ENCODE measurements around the gene CACNG7.
"Not testable (repeated sequence)": the region's sequence is repeated elsewhere in the genome, so short reads cannot be mapped to it uniquely, and the experiment has no call there.

Gene CACNG7

DNA sequence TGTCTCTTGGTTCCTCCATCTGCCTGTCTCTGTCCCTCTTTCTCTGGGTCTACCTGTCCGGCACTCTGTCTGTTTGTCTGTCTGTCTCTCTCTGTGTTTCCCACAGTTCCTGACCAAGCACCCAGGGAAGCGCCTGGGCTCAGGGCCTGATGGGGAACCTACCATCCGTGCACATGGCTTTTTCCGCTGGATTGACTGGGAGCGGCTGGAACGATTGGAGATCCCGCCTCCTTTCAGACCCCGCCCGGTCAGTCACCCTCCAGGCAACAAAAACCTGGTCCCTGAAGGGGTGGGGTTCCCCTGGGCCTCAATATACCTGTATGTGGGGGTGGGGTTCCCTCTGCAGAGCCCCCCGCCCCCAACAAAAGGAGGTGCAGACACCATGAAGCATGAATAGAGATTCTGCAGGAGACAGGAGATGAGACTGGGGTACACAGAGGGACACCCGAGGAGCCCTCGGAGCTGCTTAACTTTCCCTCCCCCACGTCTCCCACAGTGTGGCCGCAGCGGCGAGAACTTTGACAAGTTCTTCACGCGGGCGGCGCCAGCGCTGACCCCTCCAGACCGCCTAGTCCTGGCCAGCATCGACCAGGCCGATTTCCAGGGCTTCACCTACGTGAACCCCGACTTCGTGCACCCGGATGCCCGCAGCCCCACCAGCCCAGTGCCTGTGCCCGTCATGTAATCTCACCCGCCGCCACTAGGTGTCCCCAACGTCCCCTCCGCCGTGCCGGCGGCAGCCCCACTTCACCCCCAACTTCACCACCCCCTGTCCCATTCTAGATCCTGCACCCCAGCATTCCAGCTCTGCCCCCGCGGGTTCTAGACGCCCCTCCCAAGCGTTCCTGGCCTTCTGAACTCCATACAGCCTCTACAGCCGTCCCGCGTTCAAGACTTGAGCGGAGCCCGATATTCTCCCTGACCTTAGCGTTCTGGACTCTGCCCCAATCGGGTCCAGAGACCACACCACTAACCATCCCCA, 2.6 kb upstream of the CACNG7 start:
- peak; percentile 71 for DNase-seq

DNA sequence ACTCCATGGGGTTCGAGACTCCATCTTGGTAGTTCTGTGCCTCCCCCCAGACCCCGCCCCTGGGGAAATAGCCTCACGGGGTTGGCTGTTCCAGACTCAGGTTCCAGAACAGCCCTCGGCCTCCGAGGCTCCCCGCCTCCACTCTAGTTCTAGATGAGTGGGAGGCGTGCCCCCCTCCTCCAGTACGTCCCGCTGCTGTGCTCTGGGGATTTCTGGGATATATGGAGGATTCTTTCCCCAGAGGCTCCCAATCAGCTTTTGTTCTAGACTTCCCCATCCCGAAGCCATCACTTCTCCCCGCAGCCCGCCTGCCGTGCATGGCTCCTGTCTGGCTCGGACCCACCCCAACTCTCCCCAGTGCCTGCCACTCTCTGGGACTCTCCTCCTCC, 1.9 kb upstream of the CACNG7 start:
- DNase-seq: no peak

DNA sequence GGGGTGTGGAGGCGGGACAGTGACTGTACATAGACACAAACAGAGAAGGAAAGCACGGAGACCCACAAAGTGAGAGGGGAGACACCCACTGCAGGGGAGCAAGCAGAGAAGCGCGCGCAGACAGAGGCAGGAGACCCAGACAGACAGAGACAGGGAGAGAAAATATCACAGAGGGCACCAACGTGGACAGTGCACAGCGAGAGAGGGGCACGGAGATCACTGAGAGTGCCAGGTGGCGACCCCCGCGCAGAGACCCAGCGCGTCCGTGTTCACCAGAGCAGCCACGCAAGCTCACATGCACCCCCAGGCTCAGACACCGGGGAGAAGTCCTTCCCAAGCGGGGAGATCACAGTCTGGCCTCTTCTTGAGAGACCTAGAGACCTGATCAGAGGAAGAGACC, 1.4 kb upstream of the CACNG7 start:
- no peak for DNase-seq

DNA sequence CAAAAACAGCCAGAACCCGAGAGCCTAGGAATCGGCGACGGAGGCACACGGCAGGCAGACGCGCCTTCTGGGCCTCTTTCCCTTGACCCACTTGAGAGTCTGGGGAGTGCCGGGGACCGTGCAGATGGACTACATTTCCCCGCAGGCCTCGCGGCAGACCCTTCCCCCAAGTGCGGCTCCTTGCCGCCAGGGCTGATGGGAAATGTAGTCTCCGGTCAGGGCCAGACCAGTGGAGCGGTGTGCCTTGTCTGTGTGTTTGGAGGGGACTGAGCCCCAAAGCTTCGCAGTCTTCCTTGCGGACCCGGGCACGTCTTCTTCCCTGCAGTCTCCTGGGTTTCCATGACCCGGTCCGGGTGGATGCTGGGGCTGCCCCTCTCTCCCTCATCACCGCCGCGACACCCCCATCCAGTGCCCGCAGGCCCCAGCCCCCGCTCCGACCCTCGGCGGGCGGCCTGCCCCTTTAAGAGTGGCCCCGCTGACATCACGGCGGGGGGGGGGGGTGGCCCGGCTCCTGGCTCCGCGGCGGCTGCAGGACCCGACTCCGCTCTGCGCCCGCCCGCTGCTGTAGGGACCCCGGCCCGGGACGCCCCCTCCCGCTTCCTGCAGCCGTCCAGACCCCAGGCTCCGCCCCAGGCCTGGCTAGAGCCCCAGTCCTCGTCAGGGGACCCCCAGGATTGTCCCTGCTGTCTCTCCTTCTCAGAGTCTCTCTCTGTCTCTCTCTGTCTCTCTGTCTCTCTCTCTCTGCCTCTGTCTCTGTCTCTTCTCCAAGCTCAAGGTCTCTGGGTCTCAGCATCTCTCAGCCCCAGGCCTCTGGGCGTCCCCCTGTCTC, 758 bp upstream of the CACNG7 start:
- DNase-seq: peak; percentile 45

DNA sequence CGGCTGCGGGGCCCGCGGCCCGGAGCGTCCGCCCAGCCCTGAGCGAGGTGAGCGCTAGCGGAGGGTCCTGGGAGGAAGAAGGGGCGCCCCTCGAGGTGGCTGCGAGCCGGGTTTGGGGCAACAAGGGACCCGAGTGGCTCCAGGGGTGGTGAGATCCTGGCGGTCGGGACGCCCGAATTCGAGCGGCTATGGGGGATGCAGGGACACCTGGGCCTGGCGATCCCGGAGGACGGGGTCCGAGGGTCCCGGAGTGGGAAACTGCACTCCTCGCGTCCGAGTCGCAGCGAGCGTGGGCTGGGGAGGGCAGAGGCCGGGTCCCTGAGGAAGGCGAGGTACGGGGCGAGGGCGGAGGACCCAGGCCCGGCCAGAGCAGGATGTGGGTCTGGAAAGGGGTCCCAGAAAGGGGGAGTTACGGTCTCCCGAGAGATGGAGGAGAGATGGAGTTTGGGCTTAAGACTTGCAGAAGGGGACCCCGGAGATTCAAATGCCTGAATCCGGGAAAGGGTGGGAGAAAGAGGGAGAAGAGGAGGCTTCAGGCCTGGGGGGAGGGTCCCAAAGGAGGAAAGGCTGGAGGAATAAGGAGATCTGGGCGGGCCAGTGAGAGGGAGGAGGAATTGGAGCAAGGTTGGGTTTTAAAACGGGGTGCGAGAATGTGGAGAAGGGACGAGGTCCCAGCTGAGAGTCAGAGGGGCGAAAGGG, 542 bp downstream of the CACNG7 start:
- DNase-seq: no peak

DNA sequence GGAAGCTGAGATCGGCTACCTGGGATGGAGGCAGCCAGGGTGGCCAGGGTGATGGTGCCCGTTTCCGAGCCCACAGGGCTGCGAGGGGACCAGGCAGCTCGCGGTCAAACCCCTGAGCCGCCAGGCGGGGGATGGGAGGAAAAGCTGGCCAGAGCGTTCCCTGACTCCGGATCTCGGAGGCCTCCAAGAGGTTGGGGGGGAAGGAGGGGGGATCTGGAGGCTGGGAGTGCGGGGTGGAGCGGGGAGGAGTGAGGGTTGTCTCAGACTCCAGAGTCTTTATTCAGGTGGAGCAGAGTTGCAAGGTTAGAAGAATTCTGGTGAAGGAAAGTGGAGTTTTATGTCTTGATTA, 1.1 kb downstream of the CACNG7 start:
- no peak for DNase-seq

DNA sequence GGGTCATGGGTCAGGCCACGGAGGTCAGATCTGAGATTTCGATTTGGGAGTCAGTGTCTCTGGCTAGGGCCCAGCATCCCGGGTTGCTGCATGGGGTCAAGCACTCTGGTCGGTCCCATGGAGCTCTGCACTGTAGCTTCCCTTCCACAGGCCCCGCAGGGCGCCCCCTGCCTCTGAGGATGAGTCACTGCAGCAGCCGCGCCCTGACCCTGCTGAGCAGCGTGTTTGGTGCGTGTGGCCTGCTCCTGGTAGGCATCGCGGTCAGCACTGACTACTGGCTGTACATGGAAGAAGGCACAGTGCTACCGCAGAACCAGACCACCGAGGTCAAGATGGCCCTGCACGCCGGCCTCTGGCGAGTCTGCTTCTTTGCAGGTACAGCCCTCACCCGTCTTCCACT, 3.6 kb downstream of the CACNG7 start:
- no peak for DNase-seq

DNA sequence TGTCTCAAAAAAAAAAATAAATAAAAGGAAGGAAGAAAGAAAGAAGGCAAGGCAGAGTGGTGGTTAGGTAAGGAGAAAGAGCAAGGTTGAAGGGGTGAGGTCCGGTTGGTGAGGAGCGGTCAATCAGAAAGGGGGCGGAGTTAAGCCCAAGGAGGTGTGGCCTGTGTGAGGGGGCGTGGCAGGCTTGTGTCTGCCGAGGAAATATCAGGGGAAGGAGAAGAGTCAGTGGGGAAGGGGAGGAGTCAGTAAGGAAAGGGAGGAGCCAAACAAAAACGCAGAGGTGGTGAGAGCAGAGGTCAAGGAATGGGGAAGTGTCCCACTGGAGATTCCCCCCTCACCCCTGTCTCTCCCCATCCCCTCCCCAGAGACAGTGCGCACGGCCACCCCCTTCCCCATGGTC, 5.9 kb downstream of the CACNG7 start:
- DNase-seq: no peak

DNA sequence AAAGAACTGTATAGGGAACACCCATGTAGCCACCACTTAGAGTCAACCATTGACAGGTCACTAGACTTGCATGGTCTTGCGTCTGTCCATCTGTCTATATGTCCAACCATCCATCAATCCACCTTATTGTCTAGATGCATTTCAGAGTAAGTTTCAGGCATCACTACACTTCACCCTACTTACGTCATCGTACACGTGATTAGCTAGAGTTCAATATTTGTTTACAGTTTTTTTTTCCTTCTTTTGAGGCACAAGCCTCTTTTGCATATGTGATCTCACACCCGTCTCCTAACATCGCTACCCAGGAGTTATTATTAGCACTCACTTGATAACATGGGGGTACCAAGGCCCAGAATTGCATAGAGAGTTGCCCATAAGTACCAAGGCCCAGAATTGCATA, 6.9 kb downstream of the CACNG7 start:
- DNase-seq: no peak

DNA sequence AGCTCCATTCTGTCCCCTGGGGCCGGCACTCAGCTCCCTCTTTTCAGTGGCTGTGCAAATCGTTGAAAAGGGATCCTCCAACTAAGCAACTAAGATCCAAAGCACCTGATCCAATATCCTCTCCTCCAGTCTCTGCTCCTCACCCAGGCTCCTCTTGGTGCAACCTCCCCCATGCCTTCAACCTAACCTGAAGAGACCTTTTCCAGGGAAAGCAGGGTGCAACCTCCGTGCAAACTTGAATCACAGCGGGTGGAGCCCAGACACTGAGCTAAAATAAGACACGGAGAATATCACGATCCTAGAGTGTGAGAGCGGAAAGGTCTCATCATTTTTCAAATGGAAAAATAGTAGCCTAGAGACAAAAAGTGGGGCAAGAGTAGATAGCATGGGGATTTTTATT, 8.3 kb downstream of the CACNG7 start:
- DNase-seq: no peak

DNA sequence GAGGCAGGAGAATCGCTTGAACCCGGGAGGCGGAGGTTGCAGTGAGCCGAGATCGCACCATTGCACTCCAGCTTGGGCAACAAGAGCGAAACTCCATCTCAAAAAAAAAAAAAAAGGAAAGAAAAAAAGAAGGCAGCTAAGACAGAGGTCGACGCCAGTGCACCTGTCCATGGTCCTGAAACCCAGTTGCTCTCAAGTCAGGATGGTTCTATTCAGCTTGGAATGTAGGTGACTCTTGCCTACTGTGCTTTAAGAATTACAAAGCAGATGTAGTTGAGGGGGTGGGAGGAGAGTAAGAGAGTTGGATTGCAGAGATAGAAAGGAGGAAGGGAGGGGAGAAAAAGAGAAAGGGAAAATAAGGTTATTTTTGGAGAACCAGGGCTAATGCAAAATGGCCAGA, 18.7 kb downstream of the CACNG7 start:
- peak; percentile 20 for DNase-seq

DNA sequence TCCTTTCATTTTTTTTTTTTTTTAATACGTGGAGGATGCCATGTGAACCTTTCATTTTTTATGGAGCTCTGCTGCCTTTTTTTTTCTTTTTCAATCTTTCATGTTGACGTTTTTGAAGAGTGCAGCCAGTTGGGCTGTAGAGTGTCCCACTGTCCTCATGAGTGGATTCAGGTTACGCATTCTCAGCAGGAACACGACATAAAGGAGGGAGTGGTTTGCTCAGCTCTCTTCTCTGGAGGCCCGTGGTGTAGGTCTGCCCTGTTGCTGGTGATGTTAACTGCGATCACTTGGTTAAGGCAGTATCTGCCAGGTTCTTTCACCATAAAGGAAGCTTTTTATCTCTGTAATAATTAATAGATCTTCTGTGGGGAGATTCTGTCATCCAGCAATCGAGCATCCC, 27.0 kb downstream of the CACNG7 start:
- DNase-seq: no peak

DNA sequence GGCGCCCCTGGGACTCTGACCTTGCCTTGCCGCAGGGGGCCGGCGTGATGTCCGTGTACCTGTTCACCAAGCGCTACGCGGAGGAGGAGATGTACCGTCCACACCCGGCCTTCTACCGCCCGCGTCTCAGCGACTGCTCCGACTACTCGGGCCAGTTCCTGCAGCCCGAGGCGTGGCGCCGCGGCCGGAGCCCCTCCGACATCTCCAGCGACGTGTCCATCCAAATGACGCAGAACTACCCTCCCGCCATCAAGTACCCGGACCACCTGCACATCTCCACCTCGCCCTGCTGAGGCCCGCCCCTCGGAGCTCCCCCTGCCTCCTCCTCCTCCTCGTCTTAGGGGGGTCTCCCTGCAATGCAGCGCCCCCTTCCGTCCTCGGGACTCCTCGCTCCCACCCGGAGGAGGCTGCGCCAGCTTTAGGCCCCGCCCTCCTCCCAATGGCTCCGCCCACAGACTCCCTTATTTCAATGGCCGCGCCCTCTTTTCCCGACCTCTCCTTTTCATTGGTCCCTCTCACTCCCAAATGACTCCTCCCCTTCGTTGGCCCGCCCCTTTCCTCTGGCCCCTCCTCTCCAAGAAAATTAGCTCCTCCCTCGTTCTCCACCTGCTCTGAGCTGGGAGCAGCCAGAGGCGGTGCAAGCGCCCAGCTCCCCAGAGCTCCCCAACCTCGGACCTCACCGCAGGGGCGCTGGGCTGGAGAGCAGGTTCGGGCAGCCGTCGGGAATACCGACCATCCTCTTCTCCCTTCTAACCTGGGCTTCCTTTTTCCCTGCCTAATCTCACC, 33.1 kb downstream of the CACNG7 start:
- DNase-seq: no peak

DNA sequence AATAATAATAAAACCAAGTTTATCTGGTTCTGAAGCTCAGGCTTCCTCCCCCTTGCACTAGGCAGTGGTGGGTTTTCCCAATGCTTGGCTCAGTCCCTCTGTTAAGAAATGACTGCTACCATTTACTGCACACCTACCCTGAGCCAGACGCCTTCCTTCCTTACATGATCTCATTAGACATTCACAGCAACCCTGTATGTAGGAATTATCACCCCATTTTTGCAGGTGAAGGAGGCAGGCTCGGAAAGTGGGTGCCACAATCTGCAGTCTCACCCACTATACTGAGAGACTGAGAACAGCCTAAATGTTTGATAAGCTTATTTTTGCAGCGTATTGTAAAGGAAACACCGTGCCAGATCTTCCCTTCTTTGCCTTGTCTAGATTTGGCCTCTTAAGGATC, 35.3 kb downstream of the CACNG7 start:
- no peak for DNase-seq

DNA sequence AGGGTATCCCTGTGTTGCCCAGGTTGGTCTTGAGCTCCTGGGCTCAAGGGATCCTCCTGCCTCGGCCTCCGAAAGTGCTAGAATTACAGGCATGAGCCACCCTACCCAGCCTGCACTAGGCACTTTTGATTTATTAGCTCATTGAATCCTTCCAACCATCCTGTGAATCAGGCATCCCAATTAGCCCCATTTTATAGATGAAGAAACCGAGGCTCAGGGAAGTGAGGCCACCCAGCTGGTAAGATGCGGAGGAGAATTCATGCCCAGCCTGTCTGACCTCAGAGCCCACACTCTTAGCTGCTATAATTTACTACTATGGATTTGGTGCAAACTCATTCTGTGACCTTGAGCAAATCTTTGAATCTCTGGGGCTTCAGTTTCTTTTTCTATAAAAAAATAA, 35.9 kb downstream of the CACNG7 start:
- DNase-seq: no peak

DNA sequence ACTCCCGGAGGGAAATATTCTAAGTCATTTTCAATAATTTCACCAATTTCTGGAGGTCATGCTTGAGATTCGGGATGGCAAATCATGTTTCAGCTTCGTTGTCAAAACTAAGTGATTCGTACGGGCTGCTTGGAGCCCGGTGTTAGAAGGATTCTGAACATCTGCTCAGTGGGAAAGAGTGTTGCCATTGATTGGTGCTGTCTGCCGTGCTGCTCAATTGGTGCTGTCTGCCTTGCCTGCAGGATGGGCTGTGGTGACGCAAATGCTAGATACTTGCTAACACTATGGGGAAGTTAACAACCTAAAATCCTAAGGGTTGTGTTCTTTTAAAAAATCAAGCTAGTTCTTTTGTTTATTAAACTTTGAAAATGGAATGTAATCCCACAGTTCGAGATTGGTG, 36.4 kb downstream of the CACNG7 start:
- DNase-seq: no peak

DNA sequence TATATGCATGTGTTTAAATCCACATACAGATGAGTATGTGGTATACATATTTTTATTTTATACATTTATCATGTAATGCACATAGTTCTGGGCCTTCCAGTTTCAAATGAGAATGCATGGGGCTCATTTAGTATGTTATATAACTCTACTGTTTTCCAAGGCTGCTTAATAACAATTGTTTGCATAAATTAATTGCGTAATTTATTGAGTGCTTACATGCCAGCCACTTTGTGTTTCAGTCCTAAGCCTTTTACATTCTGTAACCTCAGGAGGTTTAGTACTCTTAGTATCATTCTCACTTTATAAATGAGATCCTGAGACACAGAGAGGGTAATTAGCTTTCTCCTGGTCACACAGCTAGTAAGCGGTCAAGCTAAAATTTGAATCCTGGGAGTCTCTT, 36.9 kb downstream of the CACNG7 start:
- no peak for DNase-seq

DNA sequence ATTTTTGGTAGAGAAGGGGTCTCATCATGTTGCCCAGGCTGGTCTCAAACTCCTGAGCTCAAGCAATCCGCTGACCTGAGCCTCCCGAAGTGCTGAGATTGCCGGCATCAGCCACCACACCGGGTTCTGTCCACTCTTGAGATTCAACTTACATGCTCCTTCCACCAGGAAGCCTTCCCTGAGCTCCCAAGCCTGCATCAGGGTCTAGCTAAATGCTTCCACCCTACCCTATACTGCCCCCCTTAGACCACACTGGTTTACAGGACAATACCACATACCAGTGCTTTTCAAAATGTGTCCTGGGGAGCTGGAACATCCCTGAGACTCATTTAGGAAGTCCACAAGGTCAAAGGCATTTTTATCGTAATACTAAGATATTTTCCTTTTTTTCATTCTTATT, 38.5 kb downstream of the CACNG7 start:
- no peak for DNase-seq

DNA sequence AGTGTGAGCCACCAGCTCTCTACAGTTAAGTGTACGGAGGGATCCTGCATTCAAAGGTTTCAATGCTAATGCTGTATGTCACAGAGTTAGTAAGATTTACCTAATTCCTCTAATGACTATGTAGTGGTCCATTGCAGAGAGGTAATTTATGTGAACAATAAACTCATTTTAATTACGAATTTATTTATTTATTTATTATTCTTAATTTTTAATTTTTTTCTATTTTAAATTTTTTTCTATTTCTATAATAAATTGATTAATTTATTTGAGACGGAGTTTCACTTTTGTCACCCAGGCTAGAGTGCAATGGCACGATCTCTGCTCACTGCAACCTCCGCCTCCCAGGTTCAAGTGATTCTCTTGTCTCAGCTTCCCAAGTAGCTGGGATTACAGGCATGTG, 39.5 kb downstream of the CACNG7 start:
- not testable (repeated sequence) for DNase-seq

DNA sequence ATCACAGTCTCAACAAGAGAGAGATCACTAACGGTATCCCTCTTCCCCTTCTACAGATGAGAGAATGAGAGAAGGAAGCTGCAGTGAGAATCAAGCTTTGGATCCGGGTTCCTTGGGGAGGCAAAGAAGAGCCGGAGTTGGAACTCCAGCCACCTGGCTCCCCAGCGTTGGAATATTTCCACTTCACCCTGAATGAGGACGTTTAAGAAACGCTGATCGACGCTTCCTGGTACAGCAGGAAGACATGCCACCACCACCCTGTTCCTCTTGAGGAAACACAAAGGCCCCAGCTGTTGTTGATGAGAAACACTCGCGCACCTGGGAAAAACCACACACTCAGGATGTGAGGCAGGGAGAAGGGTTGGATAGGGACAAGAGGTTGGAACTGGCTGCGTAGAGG, 42.4 kb downstream of the CACNG7 start:
- no peak for DNase-seq

DNA sequence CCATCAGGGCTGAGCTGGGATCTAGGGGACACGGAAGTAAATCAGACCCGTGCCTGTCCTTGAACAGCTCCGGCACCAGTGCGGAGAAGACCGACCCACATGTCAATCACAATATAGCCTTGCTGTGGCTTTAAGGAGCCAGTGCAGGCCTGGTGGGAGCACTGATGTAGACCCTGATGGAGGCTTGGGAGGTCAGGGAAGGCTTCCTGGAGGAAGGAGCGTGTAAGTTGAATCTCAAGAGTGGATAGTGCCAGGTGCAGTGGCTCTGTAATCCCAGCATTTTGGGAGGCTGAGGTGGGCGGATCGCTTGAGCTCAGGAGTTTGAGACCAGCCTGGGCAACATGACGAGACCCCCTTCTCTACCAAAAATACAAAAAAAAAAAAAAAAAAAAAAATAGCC, 42.9 kb downstream of the CACNG7 start:
- no peak for DNase-seq

DNA sequence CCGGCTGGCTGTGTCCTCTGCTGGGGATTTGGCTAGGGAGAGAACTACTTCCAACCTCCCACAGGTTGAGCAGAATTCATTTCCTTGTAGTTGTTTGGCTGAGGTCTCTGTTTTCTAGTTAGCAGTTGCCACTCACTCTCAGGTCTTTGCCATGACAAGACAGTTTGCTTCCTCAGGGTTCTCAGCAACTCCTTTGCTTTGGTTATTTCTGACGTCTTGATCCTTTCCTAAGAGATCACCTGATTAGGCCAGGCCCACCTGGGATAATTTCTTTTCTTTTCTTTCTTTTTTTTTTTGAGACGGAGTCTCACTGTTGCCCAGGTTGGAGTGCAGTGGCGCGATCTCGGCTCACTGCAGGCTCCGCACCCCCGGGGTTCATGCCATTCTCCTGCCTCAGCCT, 44.3 kb downstream of the CACNG7 start:
- no peak for DNase-seq
